Measurements from ENCODE around the gene NINJ2.

The NINJ2 gene

DNA sequence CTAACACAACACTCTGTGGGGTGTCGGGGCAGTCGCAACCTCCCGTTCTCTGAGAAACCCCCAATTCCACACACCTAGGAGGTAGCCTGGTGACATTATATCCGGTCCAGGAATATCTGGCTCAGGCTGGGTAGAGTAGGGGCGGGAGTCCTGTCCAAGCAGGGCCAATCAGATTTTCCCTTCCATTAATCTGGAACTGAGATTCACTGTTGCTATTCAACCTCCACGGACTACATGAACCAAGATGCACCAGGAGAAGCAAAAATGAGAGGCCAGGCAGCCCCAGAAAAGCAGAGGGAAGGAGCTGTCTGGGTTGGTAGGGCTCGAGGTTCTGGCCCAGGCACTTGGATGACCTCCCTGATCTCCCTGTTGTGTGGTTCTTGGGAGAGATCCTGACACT lies 51.0 kb downstream of the NINJ2 start:
- TF ChIP-seq, protein P1, sequence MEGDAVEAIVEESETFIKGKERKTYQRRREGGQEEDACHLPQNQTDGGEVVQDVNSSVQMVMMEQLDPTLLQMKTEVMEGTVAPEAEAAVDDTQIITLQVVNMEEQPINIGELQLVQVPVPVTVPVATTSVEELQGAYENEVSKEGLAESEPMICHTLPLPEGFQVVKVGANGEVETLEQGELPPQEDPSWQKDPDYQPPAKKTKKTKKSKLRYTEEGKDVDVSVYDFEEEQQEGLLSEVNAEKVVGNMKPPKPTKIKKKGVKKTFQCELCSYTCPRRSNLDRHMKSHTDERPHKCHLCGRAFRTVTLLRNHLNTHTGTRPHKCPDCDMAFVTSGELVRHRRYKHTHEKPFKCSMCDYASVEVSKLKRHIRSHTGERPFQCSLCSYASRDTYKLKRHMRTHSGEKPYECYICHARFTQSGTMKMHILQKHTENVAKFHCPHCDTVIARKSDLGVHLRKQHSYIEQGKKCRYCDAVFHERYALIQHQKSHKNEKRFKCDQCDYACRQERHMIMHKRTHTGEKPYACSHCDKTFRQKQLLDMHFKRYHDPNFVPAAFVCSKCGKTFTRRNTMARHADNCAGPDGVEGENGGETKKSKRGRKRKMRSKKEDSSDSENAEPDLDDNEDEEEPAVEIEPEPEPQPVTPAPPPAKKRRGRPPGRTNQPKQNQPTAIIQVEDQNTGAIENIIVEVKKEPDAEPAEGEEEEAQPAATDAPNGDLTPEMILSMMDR (IDR thresholded peaks at IDR 0.05; ENCODE audit: borderline replicate concordance, insufficient read depth, low read depth, low read length): no peak
- H3K4me3 ChIP-seq (ENCODE audit: low read depth, low read length): no peak overlapping the region

DNA sequence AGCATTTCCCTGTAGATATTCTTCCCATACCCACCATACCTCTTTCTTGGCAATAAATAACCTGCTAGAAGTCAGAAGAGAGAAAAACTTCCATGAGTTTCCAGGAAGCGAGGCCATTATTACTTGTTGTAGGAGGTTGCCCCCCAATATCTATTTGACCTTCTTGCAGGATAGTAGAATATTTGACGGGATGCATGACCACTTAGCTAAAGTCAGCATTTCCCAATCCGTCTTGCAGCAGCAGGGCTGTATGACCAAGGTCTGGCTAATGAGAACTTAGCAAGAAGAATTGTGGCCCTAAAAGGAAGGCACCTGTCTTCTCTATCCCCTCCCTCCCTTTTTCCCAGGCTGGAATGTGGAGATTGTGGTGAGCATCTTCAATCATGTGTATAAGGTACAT lies 51.5 kb downstream of the NINJ2 start:
- H3K4me3 ChIP-seq (ENCODE audit: low read depth, low read length): no peak overlapping the region
- TF ChIP-seq, protein P1 (IDR thresholded peaks at IDR 0.05; ENCODE audit: borderline replicate concordance, insufficient read depth, low read depth, low read length): no peak

DNA sequence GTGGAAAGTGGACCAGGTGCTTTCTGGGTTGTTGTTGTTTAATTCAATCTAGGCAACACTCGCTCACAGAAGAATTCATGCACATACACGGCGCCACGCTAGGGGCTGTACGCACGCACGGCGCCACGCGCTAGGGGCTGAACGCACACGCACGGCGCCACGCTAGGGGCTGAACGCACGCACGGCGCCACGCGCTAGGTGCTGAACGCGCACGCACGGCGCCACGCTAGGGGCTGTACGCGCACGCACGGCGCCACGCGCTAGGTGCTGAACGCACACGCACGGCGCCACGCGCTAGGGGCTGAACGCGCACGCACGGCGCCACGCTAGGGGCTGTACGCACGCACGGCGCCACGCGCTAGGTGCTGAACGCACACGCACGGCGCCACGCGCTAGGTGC lies 54.3 kb downstream of the NINJ2 start:
- TF ChIP-seq, protein P1 (IDR thresholded peaks at IDR 0.05; ENCODE audit: borderline replicate concordance, insufficient read depth, low read depth, low read length): no peak

DNA sequence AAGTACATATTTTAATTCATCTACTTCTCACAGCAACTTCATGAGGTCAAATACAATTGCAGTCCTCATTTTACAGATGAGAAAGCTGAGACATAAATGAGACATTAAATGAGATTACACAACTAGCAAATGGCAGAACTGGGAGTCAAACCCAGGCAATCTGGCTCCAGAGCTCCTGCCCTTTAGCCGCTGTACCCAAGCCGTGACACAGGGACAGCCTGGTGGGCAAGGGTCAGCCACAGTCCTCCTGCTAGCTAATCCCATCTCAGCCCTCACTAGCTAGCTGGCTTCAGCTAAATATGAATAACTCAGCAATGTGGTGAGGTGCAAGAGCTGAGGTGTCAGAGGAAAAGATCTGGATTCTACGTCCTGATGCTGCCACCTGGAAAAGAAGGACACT lies 54.8 kb downstream of the NINJ2 start:
- no peak overlapping the region for H3K4me3 ChIP-seq (ENCODE audit: low read depth, low read length)
- TF ChIP-seq, protein P1 (IDR thresholded peaks at IDR 0.05; ENCODE audit: borderline replicate concordance, insufficient read depth, low read depth, low read length): no peak

More for the DNA sequence above, 54.3 kb downstream of the NINJ2 start:
- H3K4me3 ChIP-seq (ENCODE audit: low read depth, low read length): no peak overlapping the region

DNA sequence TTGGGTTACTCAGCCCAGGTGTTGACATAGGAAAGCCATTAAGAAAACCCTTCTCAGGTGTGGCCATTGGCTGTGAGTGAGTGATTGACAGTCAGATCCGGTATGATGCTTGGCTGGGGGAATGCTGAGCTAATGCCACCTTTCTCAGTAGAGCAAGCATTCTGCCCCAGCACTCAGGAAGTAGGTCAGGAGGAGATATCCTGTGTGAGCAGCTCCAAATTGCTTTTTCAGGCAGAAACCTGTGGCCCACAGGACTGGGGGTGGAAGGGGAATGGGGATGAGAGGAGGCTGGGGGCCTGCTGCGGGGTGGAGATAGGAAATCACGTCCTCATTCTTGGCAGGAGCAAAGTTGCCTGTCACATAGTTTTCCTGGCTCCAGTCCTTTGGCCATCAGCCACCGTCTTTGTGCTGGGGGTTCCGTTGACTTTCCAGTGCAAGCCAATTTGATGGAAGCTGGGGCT lies 55.7 kb downstream of the NINJ2 start:
- TF ChIP-seq, protein P1 (IDR thresholded peaks at IDR 0.05; ENCODE audit: borderline replicate concordance, insufficient read depth, low read depth, low read length): no peak
- H3K4me3 ChIP-seq (ENCODE audit: low read depth, low read length): no peak overlapping the region

DNA sequence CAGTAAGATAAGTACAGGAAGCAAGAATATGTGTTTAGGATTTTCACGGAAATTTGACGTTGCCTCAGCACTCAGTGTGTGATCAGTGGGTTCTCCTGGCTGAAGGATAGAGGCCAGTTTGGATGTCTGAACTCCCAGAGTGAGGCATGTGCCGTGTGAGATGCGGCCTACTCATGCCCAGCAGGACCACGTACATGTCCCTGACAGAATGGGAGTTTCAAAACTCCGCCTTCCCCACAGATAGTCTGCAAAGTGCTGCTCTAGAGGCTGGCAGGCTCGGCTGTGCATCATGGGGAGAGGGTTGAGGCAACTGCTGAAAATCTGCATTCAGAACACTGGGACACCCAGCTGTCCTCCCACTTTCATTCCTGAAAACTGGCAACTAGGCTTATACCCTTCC lies 58.3 kb downstream of the NINJ2 start:
- no peak overlapping the region for H3K4me3 ChIP-seq (ENCODE audit: low read depth, low read length)
- TF ChIP-seq, protein P1 (IDR thresholded peaks at IDR 0.05; ENCODE audit: borderline replicate concordance, insufficient read depth, low read depth, low read length): no peak

DNA sequence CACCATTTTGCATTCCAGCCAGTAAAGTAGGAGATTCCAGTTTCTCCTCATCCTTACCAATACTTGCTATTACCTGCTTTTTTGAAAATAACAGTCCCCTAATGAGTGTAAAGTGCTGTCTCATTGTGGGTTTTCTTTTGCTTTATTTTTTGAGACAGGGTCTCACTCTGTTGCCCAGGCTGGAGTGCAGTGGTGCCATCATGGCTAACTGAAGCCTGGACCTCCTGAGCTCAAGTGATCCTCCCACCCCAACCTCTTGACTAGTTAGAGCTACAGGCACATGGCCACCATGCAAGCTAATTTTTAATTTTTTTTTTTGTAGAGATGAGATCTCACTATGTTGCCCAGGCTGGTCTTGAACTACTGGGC lies 60.6 kb downstream of the NINJ2 start:
- no peak overlapping the region for H3K4me3 ChIP-seq (ENCODE audit: low read depth, low read length)
- TF ChIP-seq, protein P1 (IDR thresholded peaks at IDR 0.05; ENCODE audit: borderline replicate concordance, insufficient read depth, low read depth, low read length): no peak

Data from GM12875 (cell line).